HepG2 (cell line): Measurements from ENCODE around the gene PHF19.

Experiments
- CBX2 ChIP-seq, 2 experiments: fragments of 200-600 bp in 1 of 2; sonication (generic); formaldehyde crosslinking in 1 of 2; IDR thresholded peaks; 2 replicates each; pipeline versions ENCODE4 v1.7.0 to v1.8.1; 2018 to 2022; ENCODE audit warnings: low read depth in 2 of 2, low read length in 1 of 2, mild to moderate bottlenecking in 1 of 2, missing genetic modification reagents in 1 of 2
- EP300 ChIP-seq, 3 experiments: sonication (generic) in 1 of 3; formaldehyde crosslinking in 1 of 3; IDR thresholded peaks; 2 replicates each; pipeline versions ENCODE4 v1.5.1 to v1.6.1; 2011 to 2020; ENCODE audit warnings: low read depth in 2 of 3, low read length in 2 of 3, borderline replicate concordance in 1 of 3, improper control_type of control experiment in 1 of 3, mild to moderate bottlenecking in 1 of 3, missing genetic modification reagents in 1 of 3, moderate library complexity in 1 of 3
- JDP2 ChIP-seq: sonication (generic); formaldehyde crosslinking; IDR thresholded peaks from 2 replicates; pipeline ENCODE4 v1.8.1; 2022; ENCODE audit warnings: missing genetic modification reagents, borderline replicate concordance
- POLR2A ChIP-seq, 2 experiments: IDR thresholded peaks; 2 replicates each; pipeline ENCODE4 v1.6.1; 2011; ENCODE audit warnings: low read depth in 2 of 2, low read length in 2 of 2, mild to moderate bottlenecking in 1 of 2, moderate library complexity in 1 of 2; ENCODE audit not compliant: insufficient read depth in 1 of 2
- SKIL ChIP-seq: sonication (generic); formaldehyde crosslinking; IDR thresholded peaks from 2 replicates; pipeline ENCODE4 v1.8.0; 2022; ENCODE audit warnings: missing genetic modification reagents, mild to moderate bottlenecking, moderate library complexity, borderline replicate concordance
- SMARCC2 ChIP-seq: fragments of 450-650 bp; IDR thresholded peaks from 2 replicates; pipeline ENCODE4 v1.6.1; 2017; ENCODE audit warnings: antibody characterized with exemption, mild to moderate bottlenecking
- TAF1 ChIP-seq: sonication (generic); formaldehyde crosslinking; IDR thresholded peaks from 2 replicates; pipeline ENCODE4 v1.4.0; 2020; ENCODE audit warnings: missing genetic modification reagents
- ZBTB7A ChIP-seq: sonication (generic); formaldehyde crosslinking; IDR thresholded peaks from 2 replicates; pipeline ENCODE4 v1.8.0; 2022; ENCODE audit warnings: mild to moderate bottlenecking, missing genetic modification reagents
- TF ChIP-seq, protein P1 (sequence below): sonication (generic); formaldehyde crosslinking; IDR thresholded peaks from 2 replicates; pipeline ENCODE4 v1.9.0; 2022; ENCODE audit warnings: low read depth, missing genetic modification reagents
- TF ChIP-seq, protein P2 (sequence below): sonication (generic); formaldehyde crosslinking; IDR thresholded peaks from 2 replicates; pipeline ENCODE4 v1.4.0; 2020; ENCODE audit warnings: missing genetic modification reagents
- TF ChIP-seq, protein P3 (sequence below): sonication (generic); formaldehyde crosslinking; IDR thresholded peaks from 2 replicates; pipeline ENCODE4 v1.5.0; 2020; ENCODE audit warnings: mild to moderate bottlenecking, missing genetic modification reagents, moderate library complexity
- TF ChIP-seq, protein P4 (sequence below): sonication (generic); formaldehyde crosslinking; IDR thresholded peaks from 2 replicates; pipeline ENCODE4 v1.4.0; 2020; ENCODE audit warnings: missing genetic modification reagents

DNA sequence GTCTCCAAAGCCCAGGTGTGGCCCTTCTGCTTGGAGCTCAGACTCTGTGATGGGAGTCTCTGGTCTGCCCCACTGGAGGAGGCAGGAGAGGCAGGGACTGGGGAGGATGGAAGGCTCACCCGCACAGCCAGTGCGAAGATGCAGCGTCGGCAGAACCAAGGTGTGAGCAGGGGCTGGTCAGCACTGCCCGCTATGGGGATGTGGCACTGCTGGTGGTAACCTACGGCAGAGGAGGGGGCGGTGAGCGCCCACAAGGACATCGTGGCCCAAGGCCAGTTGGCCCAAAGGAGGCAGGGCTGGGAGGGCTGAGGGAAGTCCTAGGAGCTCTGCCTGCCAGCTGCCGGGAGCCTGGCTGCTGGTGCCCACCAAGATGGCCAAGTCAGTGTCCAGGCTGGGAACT is 7.3 kb downstream of the PHF19 start:
- TF ChIP-seq POLR2A (IDR thresholded peaks at IDR 0.05; ENCODE audit: insufficient read depth in 1 of 2, low read depth in 2 of 2, low read length in 2 of 2) (no peak), CBX2 (IDR thresholded peaks at IDR 0.05; ENCODE audit: low read depth, low read length) (no peak), CBX2 (CRISPR knock-in tag; IDR thresholded peaks at IDR 0.05; ENCODE audit: low read depth) (no peak), TAF1 (CRISPR knock-in tag) (no peak), EP300 (IDR thresholded peaks at IDR 0.05; ENCODE audit: low read depth in 2 of 2, low read length in 2 of 2) (no peak), EP300 (CRISPR knock-in tag; IDR thresholded peaks at IDR 0.05; ENCODE audit: borderline replicate concordance) (no peak), SMARCC2 (no peak), SKIL (CRISPR knock-in tag) (no peak), ZBTB7A (CRISPR knock-in tag) (no peak), JDP2 (CRISPR knock-in tag) (no peak)
- TF ChIP-seq, protein P1, sequence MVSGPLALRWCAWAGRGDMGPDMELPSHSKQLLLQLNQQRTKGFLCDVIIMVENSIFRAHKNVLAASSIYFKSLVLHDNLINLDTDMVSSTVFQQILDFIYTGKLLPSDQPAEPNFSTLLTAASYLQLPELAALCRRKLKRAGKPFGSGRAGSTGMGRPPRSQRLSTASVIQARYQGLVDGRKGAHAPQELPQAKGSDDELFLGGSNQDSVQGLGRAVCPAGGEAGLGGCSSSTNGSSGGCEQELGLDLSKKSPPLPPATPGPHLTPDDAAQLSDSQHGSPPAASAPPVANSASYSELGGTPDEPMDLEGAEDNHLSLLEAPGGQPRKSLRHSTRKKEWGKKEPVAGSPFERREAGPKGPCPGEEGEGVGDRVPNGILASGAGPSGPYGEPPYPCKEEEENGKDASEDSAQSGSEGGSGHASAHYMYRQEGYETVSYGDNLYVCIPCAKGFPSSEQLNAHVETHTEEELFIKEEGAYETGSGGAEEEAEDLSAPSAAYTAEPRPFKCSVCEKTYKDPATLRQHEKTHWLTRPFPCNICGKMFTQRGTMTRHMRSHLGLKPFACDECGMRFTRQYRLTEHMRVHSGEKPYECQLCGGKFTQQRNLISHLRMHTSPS (CRISPR knock-in tag), result no peak
- TF ChIP-seq, protein P2, sequence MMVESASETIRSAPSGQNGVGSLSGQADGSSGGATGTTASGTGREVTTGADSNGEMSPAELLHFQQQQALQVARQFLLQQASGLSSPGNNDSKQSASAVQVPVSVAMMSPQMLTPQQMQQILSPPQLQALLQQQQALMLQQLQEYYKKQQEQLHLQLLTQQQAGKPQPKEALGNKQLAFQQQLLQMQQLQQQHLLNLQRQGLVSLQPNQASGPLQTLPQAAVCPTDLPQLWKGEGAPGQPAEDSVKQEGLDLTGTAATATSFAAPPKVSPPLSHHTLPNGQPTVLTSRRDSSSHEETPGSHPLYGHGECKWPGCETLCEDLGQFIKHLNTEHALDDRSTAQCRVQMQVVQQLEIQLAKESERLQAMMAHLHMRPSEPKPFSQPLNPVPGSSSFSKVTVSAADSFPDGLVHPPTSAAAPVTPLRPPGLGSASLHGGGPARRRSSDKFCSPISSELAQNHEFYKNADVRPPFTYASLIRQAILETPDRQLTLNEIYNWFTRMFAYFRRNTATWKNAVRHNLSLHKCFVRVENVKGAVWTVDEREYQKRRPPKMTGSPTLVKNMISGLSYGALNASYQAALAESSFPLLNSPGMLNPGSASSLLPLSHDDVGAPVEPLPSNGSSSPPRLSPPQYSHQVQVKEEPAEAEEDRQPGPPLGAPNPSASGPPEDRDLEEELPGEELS (CRISPR knock-in tag), result no peak
- TF ChIP-seq, protein P3, sequence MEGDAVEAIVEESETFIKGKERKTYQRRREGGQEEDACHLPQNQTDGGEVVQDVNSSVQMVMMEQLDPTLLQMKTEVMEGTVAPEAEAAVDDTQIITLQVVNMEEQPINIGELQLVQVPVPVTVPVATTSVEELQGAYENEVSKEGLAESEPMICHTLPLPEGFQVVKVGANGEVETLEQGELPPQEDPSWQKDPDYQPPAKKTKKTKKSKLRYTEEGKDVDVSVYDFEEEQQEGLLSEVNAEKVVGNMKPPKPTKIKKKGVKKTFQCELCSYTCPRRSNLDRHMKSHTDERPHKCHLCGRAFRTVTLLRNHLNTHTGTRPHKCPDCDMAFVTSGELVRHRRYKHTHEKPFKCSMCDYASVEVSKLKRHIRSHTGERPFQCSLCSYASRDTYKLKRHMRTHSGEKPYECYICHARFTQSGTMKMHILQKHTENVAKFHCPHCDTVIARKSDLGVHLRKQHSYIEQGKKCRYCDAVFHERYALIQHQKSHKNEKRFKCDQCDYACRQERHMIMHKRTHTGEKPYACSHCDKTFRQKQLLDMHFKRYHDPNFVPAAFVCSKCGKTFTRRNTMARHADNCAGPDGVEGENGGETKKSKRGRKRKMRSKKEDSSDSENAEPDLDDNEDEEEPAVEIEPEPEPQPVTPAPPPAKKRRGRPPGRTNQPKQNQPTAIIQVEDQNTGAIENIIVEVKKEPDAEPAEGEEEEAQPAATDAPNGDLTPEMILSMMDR, result no peak
- TF ChIP-seq, protein P4, sequence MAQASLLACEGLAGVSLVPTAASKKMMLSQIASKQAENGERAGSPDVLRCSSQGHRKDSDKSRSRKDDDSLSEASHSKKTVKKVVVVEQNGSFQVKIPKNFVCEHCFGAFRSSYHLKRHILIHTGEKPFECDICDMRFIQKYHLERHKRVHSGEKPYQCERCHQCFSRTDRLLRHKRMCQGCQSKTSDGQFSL (CRISPR knock-in tag), result no peak
